Coronary artery (tissue), 2 donors: ENCODE results near the gene MYO18A.

Experiments used
- DNase-seq: peaks from one replicate; pipeline ENCODE4 v3.0.0-alpha.2; 2017; ENCODE audit warnings: low spot score
- H3K27ac ChIP-seq, 2 donors: fragments of 200-600 bp; sonication (generic); one replicate each; pipeline ENCODE4 v1.5.1; 2016 to 2019
- H3K4me3 ChIP-seq: fragments of 200-600 bp; sonication (generic); 2 replicates; pipeline ENCODE4 v1.5.1; 2016; ENCODE audit warnings: mild to moderate bottlenecking, moderate library complexity
- TF ChIP-seq, protein P1 (sequence below): fragments of 200-600 bp; sonication (generic); IDR thresholded peaks from one replicate; pipeline ENCODE4 v1.5.1; 2019; ENCODE audit warnings: antibody characterized with exemption

MYO18A gene

DNA sequence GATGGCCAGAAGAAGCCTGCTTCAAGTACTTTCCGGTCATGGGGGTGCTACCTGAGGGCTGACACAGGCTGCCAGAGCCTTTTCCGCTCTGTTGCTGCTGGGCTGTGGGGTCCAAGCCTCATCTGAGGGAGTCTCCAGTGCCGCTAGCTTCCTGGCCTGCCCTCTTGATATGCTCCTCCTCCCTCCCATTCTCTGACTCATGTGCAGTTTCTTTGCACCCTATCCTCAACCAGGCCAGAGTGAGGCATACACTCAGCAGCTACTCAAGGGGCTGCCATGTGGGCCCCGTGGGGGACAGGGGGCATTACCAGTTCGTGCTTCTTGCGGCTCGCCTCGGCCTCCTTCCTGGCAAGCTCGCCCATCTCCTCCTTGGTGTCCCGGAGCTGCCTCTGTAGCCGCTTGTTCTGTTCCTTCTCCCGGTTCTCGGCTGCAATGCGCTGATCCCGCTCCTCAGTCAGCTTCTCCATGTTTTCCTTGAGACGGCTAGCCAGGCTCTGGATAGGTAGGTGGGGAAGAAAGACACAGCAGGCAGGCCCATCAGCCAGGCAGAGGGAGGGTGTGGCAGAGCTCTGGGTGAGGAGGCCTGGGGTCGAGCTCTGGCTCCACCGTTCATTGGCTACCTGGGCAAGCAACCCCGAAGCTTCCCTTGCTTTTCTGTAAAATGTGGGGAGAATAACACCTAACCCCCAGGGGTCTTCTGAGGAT is 93.4 kb downstream of the MYO18A start:
- no peak overlapping the region for H3K27ac ChIP-seq
- TF ChIP-seq, protein P1, sequence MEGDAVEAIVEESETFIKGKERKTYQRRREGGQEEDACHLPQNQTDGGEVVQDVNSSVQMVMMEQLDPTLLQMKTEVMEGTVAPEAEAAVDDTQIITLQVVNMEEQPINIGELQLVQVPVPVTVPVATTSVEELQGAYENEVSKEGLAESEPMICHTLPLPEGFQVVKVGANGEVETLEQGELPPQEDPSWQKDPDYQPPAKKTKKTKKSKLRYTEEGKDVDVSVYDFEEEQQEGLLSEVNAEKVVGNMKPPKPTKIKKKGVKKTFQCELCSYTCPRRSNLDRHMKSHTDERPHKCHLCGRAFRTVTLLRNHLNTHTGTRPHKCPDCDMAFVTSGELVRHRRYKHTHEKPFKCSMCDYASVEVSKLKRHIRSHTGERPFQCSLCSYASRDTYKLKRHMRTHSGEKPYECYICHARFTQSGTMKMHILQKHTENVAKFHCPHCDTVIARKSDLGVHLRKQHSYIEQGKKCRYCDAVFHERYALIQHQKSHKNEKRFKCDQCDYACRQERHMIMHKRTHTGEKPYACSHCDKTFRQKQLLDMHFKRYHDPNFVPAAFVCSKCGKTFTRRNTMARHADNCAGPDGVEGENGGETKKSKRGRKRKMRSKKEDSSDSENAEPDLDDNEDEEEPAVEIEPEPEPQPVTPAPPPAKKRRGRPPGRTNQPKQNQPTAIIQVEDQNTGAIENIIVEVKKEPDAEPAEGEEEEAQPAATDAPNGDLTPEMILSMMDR, result no peak
- H3K4me3 ChIP-seq, result no peak overlapping the region
- DNase-seq, result no peak

DNA sequence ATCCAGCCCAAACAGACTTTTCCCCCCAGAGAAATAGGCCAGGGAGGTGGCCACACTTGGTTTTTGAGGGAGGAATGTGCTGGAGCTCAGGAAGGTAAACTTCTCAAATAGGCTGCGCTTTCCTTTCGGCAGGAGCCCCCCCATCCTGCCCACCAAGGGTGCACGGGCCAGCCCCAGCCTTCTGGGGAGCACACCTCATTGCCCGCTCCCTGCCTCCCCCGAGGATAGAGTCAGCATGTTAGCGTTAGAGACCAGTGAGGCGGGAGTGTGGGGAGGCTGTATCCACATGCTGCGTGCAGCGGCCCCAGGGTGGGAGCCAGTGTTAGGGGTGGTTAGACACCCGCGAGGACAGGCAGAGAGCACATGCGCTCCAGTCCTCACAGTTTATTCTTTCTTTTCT is 95.0 kb downstream of the MYO18A start:
- no peak overlapping the region for H3K27ac ChIP-seq
- H3K4me3 ChIP-seq, result no peak overlapping the region
- TF ChIP-seq, protein P1, result no peak
- no peak for DNase-seq

DNA sequence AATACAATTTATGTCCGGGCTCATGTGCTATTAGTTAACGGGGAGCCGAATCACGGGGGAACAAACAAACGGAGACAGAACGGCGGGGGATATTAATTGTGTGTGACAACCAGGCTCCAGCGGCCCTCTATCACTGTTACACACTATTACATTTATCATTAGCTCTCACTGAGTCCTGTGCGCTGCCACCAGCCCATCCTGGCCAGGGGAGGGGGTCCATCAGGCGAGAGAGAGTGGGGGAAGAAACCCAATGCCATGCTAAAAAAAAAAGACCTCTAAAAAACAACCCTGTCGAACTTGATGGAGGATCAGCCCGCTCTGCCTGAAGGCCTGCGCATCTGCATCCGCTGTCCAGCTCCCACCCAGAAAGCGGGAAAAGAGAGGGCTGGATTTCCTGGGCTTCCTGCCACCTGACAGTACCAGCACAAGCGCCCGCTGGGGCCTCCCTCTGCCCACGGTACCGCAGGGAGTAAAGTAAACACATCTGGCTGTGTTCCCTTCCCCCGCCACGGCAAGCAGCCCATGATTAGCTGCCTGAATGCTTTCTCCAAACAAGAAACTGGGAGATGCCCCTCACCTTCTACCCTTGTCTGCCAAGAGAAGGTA is 95.6 kb downstream of the MYO18A start:
- no peak overlapping the region for H3K27ac ChIP-seq
- DNase-seq, result no peak

DNA sequence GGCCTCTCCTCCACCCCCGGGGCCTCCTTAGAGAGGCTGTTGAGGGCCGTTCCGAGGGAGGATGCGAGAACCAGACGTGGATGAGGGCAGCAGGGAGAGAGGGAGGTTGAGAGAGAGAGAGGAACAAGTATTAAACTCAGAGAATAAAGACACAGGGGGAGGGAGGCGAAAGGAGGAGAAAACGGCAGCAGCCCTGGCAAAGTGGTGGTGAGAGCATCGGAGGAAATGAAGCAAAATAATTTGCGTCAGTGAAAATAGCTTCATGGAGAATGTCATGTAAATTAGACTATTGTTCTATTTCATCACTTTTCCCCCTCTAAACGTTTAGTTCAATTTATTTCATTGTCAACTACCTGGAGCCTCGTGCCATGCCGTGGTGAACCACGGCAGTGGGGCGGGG is 99.2 kb downstream of the MYO18A start:
- no peak overlapping the region for H3K27ac ChIP-seq
- TF ChIP-seq, protein P1, result no peak
- no peak for DNase-seq

More for the DNA sequence above, 95.6 kb downstream of the MYO18A start:
- TF ChIP-seq, protein P1, result no peak
- no peak overlapping the region for H3K4me3 ChIP-seq

DNA sequence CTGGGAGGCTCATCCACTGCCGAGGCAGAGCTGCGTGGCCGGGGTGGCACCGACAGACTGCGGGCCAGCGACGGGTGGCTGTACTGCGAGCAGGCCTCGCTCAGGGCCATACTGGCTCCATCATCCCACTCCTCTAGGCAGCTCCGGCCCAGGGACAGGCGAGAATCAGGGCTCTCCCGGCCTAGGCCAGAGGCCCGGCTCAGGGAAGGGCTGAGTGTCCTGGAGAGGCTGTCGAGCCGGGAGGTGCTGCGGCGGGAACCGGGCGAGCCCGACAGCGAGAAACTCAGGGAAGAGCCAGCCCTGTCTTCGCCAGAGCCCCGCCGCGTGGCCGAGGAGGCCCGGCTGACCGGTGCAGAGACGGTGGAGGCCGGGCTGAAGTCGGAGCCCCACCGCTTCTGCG is 99.9 kb downstream of the MYO18A start:
- Histone ChIP-seq H3K4me3 (no peak overlapping the region), H3K27ac (no peak overlapping the region)
- DNase-seq, result no peak
- TF ChIP-seq, protein P1, result no peak

More for the DNA sequence above, 99.2 kb downstream of the MYO18A start:
- H3K4me3 ChIP-seq, result no peak overlapping the region

DNA sequence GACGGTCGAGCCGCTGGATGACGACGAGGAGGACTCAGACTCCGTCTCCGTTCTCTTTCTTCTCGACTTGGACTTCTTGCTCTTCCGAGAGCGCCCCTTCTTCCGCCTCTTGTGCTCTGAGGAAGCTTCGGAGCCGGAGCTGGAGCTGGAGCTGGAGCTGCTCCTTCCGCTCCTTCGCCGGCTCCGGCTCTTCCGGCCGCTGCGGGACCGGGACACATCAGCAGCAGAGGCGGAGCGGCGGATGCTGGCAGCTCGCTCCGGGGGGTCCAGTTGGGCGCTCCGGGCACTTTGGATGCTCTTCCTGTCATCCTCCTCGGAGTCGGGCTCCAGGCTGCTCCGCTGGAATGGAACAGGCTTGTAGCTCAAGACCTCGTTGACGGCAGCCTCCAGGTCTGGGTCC is 100.3 kb downstream of the MYO18A start:
- no peak overlapping the region for H3K27ac ChIP-seq
- TF ChIP-seq, protein P1, result no peak

DNA sequence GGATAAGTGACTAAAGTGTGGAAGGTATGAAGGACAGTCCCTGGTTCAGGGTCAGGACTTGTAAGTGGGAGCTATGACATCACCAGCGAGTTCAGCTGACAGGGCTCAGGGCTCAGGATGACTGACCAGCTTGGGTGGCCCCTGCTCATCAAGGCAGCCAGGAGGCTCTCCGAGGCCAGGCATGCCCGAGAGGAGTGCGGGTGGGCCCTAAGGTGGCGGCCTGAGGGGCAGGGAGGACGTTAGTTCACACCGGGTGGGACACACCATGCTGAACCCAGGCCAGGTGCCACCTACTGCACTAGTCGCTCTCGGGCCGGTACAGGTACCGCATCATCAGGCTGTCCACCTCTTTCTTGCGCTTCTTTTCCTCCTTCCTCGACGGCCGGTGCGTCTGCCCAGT is 100.8 kb downstream of the MYO18A start:
- Histone ChIP-seq H3K4me3 (no peak overlapping the region), H3K27ac (no peak overlapping the region)
- no peak for DNase-seq
- TF ChIP-seq, protein P1, result no peak

More for the DNA sequence above, 100.3 kb downstream of the MYO18A start:
- no peak for DNase-seq
- H3K4me3 ChIP-seq, result no peak overlapping the region
